CD4-positive, alpha-beta memory T cell (primary cell): Measurements from ENCODE around the gene SPSB1. TPM values are rescaled to one million over a fixed set of nuclear protein-coding genes. Genes with fewer than 3 reads are reported as not detected.

Source experiments
- CTCF ChIA-PET: fragments of 350-600 bp; sonication (Branson Sonifier 250); formaldehyde crosslinking; loops from one replicate; lab custom pipeline; 2021; ENCODE audit warnings: inconsistent platforms; ENCODE audit not compliant: partially characterized antibody; lab: Charles Lee
- POLR2A ChIA-PET: fragments of 350-600 bp; sonication (Branson Sonifier 250); formaldehyde crosslinking; loops from one replicate; lab custom pipeline; 2021; ENCODE audit not compliant: partially characterized antibody; lab: Charles Lee
- DNase-seq, 5 donors: peaks; one replicate each; pipeline versions ENCODE4 v3.0.0 to v3.0.0-alpha.2; 2020 to 2022; ENCODE audit warnings: mixed read lengths in 1 of 5
- H3K27ac ChIP-seq: one replicate; pipeline ENCODE4 v1.7.0; 2013; ENCODE audit warnings: low read depth, low read length
- H3K27me3 ChIP-seq: 2 replicates; pipeline ENCODE4 v1.7.0; 2013; ENCODE audit warnings: mild to moderate bottlenecking, low read length, moderate library complexity; ENCODE audit not compliant: insufficient read depth
- H3K36me3 ChIP-seq: 2 replicates; pipeline ENCODE4 v1.7.0; 2013; ENCODE audit warnings: mild to moderate bottlenecking, low read length, moderate library complexity; ENCODE audit not compliant: insufficient read depth
- H3K4me1 ChIP-seq: 2 replicates; pipeline ENCODE4 v1.7.0; 2013; ENCODE audit warnings: mild to moderate bottlenecking, low read length, moderate library complexity; ENCODE audit not compliant: insufficient read depth
- H3K4me3 ChIP-seq, 2 donors: one replicate each; pipeline ENCODE4 v1.7.0; 2013; ENCODE audit warnings: low read length in 2 of 2, mild to moderate bottlenecking in 1 of 2
- H3K9me3 ChIP-seq, 2 donors: one replicate each; pipeline ENCODE4 v1.7.0; 2013; ENCODE audit warnings: low read length in 2 of 2, control low read depth in 1 of 2; ENCODE audit not compliant: control insufficient read depth in 1 of 2
- H3K27ac Mint-ChIP-seq, 7 donors: one replicate each; pipeline ENCODE4 v1.8.0; 2020 to 2021; ENCODE audit warnings: mixed read lengths in 7 of 7, mild to moderate bottlenecking in 6 of 7, inconsistent platforms in 3 of 7, moderate library complexity in 3 of 7
- H3K27me3 Mint-ChIP-seq, 2 donors: one replicate each; pipeline ENCODE4 v1.8.0; 2020 to 2021; ENCODE audit warnings: mixed read lengths in 2 of 2
- H3K36me3 Mint-ChIP-seq, 2 donors: one replicate each; pipeline ENCODE4 v1.8.0; 2020 to 2021; ENCODE audit warnings: mixed read lengths in 2 of 2, inconsistent platforms in 1 of 2, mild to moderate bottlenecking in 1 of 2
- H3K4me1 Mint-ChIP-seq, 4 donors: one replicate each; pipeline ENCODE4 v1.8.0; 2020 to 2021; ENCODE audit warnings: mixed read lengths in 4 of 4, mild to moderate bottlenecking in 1 of 4
- H3K4me3 Mint-ChIP-seq, 8 donors: one replicate each; pipeline ENCODE4 v1.8.0; 2020 to 2021; ENCODE audit warnings: mixed read lengths in 8 of 8, mild to moderate bottlenecking in 7 of 8, moderate library complexity in 6 of 8, inconsistent platforms in 3 of 8
- H3K9me3 Mint-ChIP-seq, 8 donors: one replicate each; pipeline ENCODE4 v1.8.0; 2020 to 2021; ENCODE audit warnings: mixed read lengths in 8 of 8, mild to moderate bottlenecking in 5 of 8, inconsistent platforms in 3 of 8, moderate library complexity in 1 of 8
- intact Hi-C: fragments of 100-400 bp; cut with micrococcal nuclease; formaldehyde crosslinking; loops from one replicate; pipeline ENCODE4 v1.15.1; 2023
- polyA plus RNA-seq, 2 donors: library from polyadenylated mRNA; unstranded; fragments of 300-500 nt; fragmentation: Illumina TruSeq; gene quantifications; one replicate each; pipeline ENCODE4 v1.2.3, GENCODE V29; 2021
- total RNA-seq, 2 experiments: library from RNA; stranded (reverse); gene quantifications; one replicate each; pipeline ENCODE4 v1.2.3, GENCODE V29; 2021

The SPSB1 gene
- total and polyA plus RNA-seq, 4 experiments from 2014 or later, result 2.8 to 4.5 (median 3.7) TPM

- no peaks in the 10 kb centered on the region for H3K27me3 ChIP-seq
- Mint-ChIP-seq H3K4me1 (peaks cover 6 to 14% (median 11%) of the 10 kb centered on the region in 4 donors), H3K4me3 (no peak overlapping the region), H3K27ac (peak overlapping the region in 2 of 7 donors; percentile 13 to 37), H3K36me3 (no peaks in the 10 kb centered on the region), H3K9me3 (peaks cover 0 to 3% (median 0%) of the 10 kb centered on the region in 8 donors), H3K27me3 (no peaks in the 10 kb centered on the region)
- ChIA-PET CTCF (no interaction called here), POLR2A (no interaction called here)
- H3K4me3 ChIP-seq, result no peak overlapping the region
- H3K9me3 ChIP-seq, result no peaks in the 10 kb centered on the region
- no peak overlapping the region for H3K27ac ChIP-seq
- H3K36me3 ChIP-seq, result no peaks in the 10 kb centered on the region
- no peaks in the 10 kb centered on the region for H3K4me1 ChIP-seq
- intact Hi-C loops, result no loop called here
- no peak for DNase-seq
Measured at GRCh38 chr1:9332513-9333143, 39.9 kb downstream of the SPSB1 start.

GRCh38 chr1:9338397-9339246 lies 45.9 kb downstream of the SPSB1 start:
- Mint-ChIP-seq H3K4me1 (peaks cover 0 to 4% (median 0%) of the 10 kb centered on the region in 4 donors), H3K36me3 (peaks cover 0 to 7% of the 10 kb centered on the region in 2 donors), H3K27me3 (no peaks in the 10 kb centered on the region), H3K4me3 (no peak overlapping the region), H3K27ac (no peak overlapping the region), H3K9me3 (peaks cover 0 to 6% (median 0%) of the 10 kb centered on the region in 8 donors)
- Histone ChIP-seq H3K36me3 (no peaks in the 10 kb centered on the region), H3K27me3 (no peaks in the 10 kb centered on the region), H3K9me3 (no peaks in the 10 kb centered on the region), H3K4me1 (no peaks in the 10 kb centered on the region), H3K4me3 (no peak overlapping the region), H3K27ac (no peak overlapping the region)
- intact Hi-C loops, result no loop called here
- ChIA-PET POLR2A (no interaction called here), CTCF (no interaction called here)
- DNase-seq, result no peak

- Histone ChIP-seq H3K36me3 (no peaks in the 10 kb centered on the region), H3K27me3 (no peaks in the 10 kb centered on the region), H3K27ac (no peak overlapping the region), H3K4me1 (no peaks in the 10 kb centered on the region), H3K4me3 (no peak overlapping the region), H3K9me3 (no peaks in the 10 kb centered on the region)
- H3K9me3 Mint-ChIP-seq, result peaks cover 0 to 6% (median 0%) of the 10 kb centered on the region in 8 donors
- DNase-seq, result no peak
- ChIA-PET POLR2A (no interaction called here), CTCF (no interaction called here)
- H3K27me3 Mint-ChIP-seq, result no peaks in the 10 kb centered on the region
- H3K36me3 Mint-ChIP-seq, result peaks cover 0 to 7% of the 10 kb centered on the region in 2 donors
- H3K4me3 Mint-ChIP-seq, result no peak overlapping the region
- peaks cover 0 to 2% (median 0%) of the 10 kb centered on the region in 4 donors for H3K4me1 Mint-ChIP-seq
- intact Hi-C loops, result no loop called here
- no peak overlapping the region for H3K27ac Mint-ChIP-seq
Measured at GRCh38 chr1:9340172-9340854, 47.6 kb downstream of the SPSB1 start.

- no peak overlapping the region for H3K4me3 Mint-ChIP-seq
- ChIA-PET POLR2A (no interaction called here), CTCF (no interaction called here)
- Histone ChIP-seq H3K27me3 (no peaks in the 10 kb centered on the region), H3K4me3 (no peak overlapping the region), H3K27ac (no peak overlapping the region), H3K36me3 (no peaks in the 10 kb centered on the region), H3K9me3 (no peaks in the 10 kb centered on the region), H3K4me1 (no peaks in the 10 kb centered on the region)
- H3K36me3 Mint-ChIP-seq, result peaks cover 0 to 7% of the 10 kb centered on the region in 2 donors
- H3K27me3 Mint-ChIP-seq, result no peaks in the 10 kb centered on the region
- no peak for DNase-seq
- peaks cover 0 to 6% (median 0%) of the 10 kb centered on the region in 8 donors for H3K9me3 Mint-ChIP-seq
- H3K27ac Mint-ChIP-seq, result no peak overlapping the region
- intact Hi-C loops, result no loop called here
- H3K4me1 Mint-ChIP-seq, result peaks cover 0 to 1% (median 0%) of the 10 kb centered on the region in 4 donors
Measured at GRCh38 chr1:9340864-9341263, 48.2 kb downstream of the SPSB1 start.

GRCh38 chr1:9341301-9341845 lies 48.7 kb downstream of the SPSB1 start:
- Histone ChIP-seq H3K27ac (no peak overlapping the region), H3K4me3 (no peak overlapping the region), H3K36me3 (no peaks in the 10 kb centered on the region), H3K9me3 (no peaks in the 10 kb centered on the region), H3K27me3 (no peaks in the 10 kb centered on the region), H3K4me1 (no peaks in the 10 kb centered on the region)
- POLR2A ChIA-PET, result no interaction called here
- DNase-seq, result no peak
- intact Hi-C loops, result no loop called here
- Mint-ChIP-seq H3K4me3 (no peak overlapping the region), H3K4me1 (no peaks in the 10 kb centered on the region), H3K36me3 (peaks cover 0 to 7% of the 10 kb centered on the region in 2 donors), H3K27me3 (no peaks in the 10 kb centered on the region), H3K27ac (no peak overlapping the region), H3K9me3 (peaks cover 0 to 6% (median 0%) of the 10 kb centered on the region in 8 donors)
- CTCF ChIA-PET, result no interaction called here

GRCh38 chr1:9343269-9343668 lies 50.6 kb downstream of the SPSB1 start:
- H3K27ac Mint-ChIP-seq, result no peak overlapping the region
- POLR2A ChIA-PET, result no interaction called here
- H3K27me3 ChIP-seq, result no peaks in the 10 kb centered on the region
- no peak for DNase-seq
- peaks cover 0 to 6% (median 0%) of the 10 kb centered on the region in 8 donors for H3K9me3 Mint-ChIP-seq
- H3K4me3 Mint-ChIP-seq, result no peak overlapping the region
- H3K4me1 Mint-ChIP-seq, result no peaks in the 10 kb centered on the region
- H3K4me1 ChIP-seq, result no peaks in the 10 kb centered on the region
- CTCF ChIA-PET, result no interaction called here
- no peaks in the 10 kb centered on the region for H3K27me3 Mint-ChIP-seq
- no peaks in the 10 kb centered on the region for H3K36me3 ChIP-seq
- intact Hi-C loops, result no loop called here
- peaks cover 0 to 7% of the 10 kb centered on the region in 2 donors for H3K36me3 Mint-ChIP-seq
- no peak overlapping the region for H3K27ac ChIP-seq
- H3K9me3 ChIP-seq, result no peaks in the 10 kb centered on the region
- no peak overlapping the region for H3K4me3 ChIP-seq
